DND-41 (cell line): Measurements from ENCODE around the gene TMEM119.

Source experiments
- EZH2 ChIP-seq: IDR thresholded peaks from 3 replicates; pipeline ENCODE4 v1.6.1; 2012; ENCODE audit warnings: borderline replicate concordance, low read depth, mild to moderate bottlenecking, moderate library complexity, low read length, inconsistent platforms; ENCODE audit not compliant: severe bottlenecking
- TF ChIP-seq, protein P1 (sequence below): IDR thresholded peaks from 2 replicates; pipeline ENCODE4 v1.5.1; 2012; ENCODE audit warnings: borderline replicate concordance, low read length, moderate library complexity, mild to moderate bottlenecking; ENCODE audit not compliant: poor library complexity, severe bottlenecking; ENCODE audit errors: extremely low read depth

DNA sequence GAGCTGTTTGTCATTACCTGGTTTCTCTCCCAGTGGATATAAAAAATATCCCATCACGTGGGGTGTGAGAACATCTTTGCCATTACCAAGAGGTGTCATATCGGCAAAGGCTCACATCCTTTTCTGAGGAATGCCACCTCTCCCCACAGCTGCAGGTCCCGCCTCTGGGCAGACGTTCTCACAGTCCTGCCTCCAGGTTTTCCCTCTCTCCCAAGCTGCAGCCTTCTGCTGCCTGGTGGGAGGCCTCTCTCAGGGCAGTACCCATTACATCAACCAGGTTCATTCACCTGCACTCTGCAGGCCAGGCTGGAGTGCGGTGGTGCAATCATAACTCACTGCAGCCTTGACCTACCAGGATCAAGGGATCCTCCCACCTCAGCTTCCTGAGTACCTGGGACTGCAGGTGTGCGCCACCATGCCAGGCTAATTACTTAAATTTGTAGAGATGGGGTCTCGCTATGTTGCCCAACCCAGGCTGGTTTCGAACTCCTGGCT, 15.0 kb upstream of the TMEM119 start:
- TF ChIP-seq, protein P1, sequence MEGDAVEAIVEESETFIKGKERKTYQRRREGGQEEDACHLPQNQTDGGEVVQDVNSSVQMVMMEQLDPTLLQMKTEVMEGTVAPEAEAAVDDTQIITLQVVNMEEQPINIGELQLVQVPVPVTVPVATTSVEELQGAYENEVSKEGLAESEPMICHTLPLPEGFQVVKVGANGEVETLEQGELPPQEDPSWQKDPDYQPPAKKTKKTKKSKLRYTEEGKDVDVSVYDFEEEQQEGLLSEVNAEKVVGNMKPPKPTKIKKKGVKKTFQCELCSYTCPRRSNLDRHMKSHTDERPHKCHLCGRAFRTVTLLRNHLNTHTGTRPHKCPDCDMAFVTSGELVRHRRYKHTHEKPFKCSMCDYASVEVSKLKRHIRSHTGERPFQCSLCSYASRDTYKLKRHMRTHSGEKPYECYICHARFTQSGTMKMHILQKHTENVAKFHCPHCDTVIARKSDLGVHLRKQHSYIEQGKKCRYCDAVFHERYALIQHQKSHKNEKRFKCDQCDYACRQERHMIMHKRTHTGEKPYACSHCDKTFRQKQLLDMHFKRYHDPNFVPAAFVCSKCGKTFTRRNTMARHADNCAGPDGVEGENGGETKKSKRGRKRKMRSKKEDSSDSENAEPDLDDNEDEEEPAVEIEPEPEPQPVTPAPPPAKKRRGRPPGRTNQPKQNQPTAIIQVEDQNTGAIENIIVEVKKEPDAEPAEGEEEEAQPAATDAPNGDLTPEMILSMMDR = no peak
- TF ChIP-seq EZH2 = no peak
